HG03571 (cell line): Measurements from ENCODE around the gene CSTB.

Experiments used
- ATAC-seq: cut with Tn5 transposase; IDR thresholded peaks from one replicate; pipeline ENCODE4 v1.9.1; 2021; ENCODE audit not compliant: unreplicated experiment

CSTB gene

DNA sequence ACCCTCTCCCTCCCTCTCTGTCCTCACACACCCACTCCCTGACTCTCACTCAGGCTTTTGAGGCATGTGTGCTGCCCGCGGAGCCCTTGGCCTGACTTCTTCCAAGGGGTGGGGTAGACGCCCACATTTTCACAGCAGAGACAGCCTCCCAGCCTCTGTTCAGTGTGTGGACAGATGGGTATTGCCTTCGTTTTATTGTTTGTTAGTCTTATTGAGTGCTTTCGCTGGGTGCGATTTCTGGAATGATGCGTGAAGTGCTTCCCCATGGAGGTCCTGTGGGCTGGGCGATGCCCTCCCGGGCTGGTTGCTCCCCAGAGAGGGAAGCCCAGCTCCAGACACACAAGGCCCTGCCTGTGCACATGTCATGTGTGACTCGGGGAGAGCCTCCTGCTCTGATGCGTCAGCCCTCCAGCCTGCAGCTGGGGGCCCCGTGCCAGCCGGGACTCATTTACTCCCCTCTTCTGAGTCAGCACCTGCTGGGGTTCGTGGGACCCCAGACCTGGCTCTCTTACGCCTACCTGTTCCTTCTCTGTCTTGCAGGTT lies 42.5 kb downstream of the CSTB start:
- ATAC-seq: no peak

DNA sequence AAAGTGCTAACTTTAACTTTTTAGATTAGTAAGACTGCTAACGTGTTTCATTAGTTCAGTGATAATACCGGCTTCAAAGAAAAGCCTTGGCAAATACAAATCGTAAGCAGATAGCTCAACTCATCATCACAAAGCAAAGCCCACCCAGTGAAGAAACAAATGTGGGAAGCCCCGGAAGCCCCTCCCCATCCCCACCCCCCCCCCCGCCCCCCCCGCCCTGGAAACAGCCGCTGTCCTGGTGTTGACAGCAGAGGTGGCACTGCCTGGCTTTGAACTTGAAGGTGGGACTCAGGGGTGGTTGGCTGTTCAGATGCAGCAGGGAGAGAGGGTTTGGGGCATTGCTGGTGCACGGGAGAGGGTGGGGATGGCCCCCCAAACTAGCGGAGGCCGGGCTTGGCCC lies 43.0 kb downstream of the CSTB start:
- ATAC-seq: no peak

GRCh38 chr21:43731891-43732711 lies 44.0 kb downstream of the CSTB start:
- no peak for ATAC-seq

DNA sequence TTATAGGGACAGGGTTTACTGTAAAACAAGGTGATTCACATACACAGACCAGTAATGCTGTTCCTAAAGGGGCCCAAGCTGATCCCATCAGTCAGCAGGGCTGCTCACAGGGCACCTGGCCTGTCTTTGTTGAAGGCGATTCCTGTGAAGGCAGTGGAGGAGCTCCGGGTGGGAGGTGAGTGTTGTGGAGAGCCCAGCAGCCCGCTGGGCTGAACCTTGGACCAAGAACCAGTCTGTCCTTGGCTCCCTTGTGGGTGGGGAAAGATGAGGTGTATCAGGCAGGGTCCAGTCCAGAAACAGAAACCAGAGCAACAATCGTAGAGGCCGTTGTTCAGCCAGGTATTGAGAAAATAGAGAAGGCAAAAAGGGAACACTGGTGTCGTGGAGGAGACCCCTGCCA lies 44.6 kb downstream of the CSTB start:
- no peak for ATAC-seq

- peak; percentile 73 for ATAC-seq
Measured at GRCh38 chr21:43728467-43729390, 47.4 kb downstream of the CSTB start.

DNA sequence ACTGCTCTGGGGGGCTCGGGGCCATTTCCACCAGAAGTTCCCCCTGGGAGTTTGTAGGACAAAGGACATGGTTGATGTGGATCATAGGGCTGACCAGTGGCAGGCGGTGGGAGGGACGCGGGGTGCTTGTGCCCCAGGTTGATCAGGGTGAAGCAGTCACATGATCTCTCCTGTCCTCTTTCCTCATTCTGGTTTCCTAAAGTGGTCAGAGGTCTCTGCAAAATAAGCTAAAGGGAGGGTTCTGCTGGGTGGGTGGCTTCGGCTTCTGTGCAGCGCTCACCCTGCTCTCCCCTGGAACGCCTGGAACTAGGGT lies 48.0 kb downstream of the CSTB start:
- ATAC-seq: peak; percentile 10

GRCh38 chr21:43727519-43728153 lies 48.5 kb downstream of the CSTB start:
- no peak for ATAC-seq

DNA sequence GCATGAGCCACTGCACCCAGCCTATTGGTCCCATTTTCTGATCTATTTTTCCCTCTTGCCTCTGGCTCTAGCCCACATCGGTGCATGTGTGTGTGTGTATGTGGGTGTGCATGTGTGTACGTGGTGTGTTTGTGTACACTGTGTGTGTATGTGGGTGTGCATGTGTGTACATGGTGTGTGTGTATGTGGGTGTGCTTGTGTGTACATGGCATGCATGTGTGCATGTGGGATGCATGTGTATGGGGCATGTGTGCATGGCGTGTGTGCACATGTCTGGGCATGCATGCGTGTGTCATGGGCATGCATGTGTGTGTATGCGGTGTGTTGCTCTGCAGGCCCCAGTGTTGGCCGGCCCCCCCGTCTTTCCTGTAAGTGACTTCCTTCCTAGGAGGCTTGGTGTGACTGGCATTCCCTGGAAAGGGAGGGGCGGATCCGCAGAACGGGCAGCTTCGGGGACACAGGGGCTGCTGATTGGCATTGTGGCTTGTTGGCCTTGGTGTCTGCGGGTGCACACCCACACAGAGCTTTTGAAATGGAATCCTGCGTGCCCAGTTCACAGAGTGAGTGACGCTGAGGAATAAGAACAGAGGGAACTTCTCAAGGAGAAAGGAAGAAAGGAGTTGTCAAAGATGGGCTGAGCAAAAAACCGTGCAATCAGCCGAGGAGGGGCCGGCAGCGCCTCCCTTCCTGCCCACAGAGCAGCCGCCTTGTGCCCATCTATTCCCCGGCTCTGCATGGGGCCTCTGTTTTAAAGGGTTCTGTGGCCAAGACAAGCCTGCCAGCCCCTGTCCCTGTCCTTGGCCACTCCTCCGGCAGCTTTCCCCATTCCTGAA lies 49.2 kb downstream of the CSTB start:
- ATAC-seq: no peak
